ENCODE results near the gene HOXD9.

DNA sequence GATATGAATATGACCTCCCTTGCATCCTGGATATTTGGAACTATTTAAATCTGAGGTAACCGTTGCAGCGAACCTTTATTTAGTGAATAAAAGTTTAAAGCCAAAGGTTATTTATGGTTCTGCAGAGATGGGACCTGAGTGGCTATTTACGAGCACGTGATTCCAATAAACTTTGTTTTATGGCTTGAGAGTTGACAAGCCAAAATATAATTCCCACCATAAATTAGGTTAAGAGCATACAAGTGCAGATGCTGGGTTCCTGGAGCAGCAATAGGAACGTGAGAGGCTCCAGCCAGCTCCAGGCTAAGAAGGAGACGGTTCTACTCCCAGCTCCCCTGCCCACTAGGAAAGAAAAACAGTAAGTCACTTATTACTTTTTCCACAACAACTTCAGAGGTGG, 23.6 kb downstream of the HOXD9 start:
- TF ChIP-seq, protein P1, sequence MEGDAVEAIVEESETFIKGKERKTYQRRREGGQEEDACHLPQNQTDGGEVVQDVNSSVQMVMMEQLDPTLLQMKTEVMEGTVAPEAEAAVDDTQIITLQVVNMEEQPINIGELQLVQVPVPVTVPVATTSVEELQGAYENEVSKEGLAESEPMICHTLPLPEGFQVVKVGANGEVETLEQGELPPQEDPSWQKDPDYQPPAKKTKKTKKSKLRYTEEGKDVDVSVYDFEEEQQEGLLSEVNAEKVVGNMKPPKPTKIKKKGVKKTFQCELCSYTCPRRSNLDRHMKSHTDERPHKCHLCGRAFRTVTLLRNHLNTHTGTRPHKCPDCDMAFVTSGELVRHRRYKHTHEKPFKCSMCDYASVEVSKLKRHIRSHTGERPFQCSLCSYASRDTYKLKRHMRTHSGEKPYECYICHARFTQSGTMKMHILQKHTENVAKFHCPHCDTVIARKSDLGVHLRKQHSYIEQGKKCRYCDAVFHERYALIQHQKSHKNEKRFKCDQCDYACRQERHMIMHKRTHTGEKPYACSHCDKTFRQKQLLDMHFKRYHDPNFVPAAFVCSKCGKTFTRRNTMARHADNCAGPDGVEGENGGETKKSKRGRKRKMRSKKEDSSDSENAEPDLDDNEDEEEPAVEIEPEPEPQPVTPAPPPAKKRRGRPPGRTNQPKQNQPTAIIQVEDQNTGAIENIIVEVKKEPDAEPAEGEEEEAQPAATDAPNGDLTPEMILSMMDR (IDR thresholded peaks at IDR 0.05) = no peak
- TF ChIP-seq EP300 (IDR thresholded peaks at IDR 0.05) = no peak
